Ovary (tissue), 9 donors: ENCODE measurements around the gene MAML2. TPM values are rescaled to one million over a fixed set of nuclear protein-coding genes. Genes with fewer than 3 reads are reported as not detected.

Source experiments
- DNase-seq, 5 donors: peaks; one replicate each; pipeline ENCODE4 v3.0.0-alpha.2; 2019 to 2020
- H3K27ac ChIP-seq, 2 donors: fragments of 200-600 bp; one replicate each; pipeline versions ENCODE4 v1.5.1 to v1.8.0; 2019 to 2022
- H3K27me3 ChIP-seq: fragments of 200-600 bp; one replicate; pipeline ENCODE4 v1.8.0; 2022
- H3K36me3 ChIP-seq: fragments of 200-600 bp; sonication (generic); one replicate; pipeline ENCODE4 v1.5.1; 2019
- H3K4me1 ChIP-seq: one replicate; pipeline ENCODE4 v1.8.1; 2013; ENCODE audit warnings: mild to moderate bottlenecking, moderate library complexity; ENCODE audit not compliant: insufficient read depth
- H3K4me3 ChIP-seq: fragments of 200-600 bp; sonication (generic); one replicate; pipeline ENCODE4 v1.5.1; 2017
- H3K9me3 ChIP-seq, 2 donors: fragments of 200-600 bp in 1 of 2; sonication (generic) in 1 of 2; one replicate each; pipeline versions ENCODE4 v1.5.1 to v1.8.1; 2013 to 2019; ENCODE audit warnings: mild to moderate bottlenecking in 1 of 2, moderate library complexity in 1 of 2
- CTCF ChIP-seq, 3 donors: fragments of 450-650 bp in 2 of 3; fragments of 200-600 bp in 1 of 3; IDR thresholded peaks; one replicate each; pipeline versions ENCODE4 v1.5.1 to v1.8.0; 2016 to 2022; ENCODE audit warnings: antibody characterized with exemption in 3 of 3, mild to moderate bottlenecking in 1 of 3
- EP300 ChIP-seq: sonication (generic); formaldehyde crosslinking; IDR thresholded peaks from one replicate; pipeline ENCODE4 v1.6.1; 2017; ENCODE audit warnings: antibody characterized with exemption
- POLR2A ChIP-seq: fragments of 450-650 bp; IDR thresholded peaks from one replicate; pipeline ENCODE4 v1.6.1; 2017; ENCODE audit warnings: antibody characterized with exemption, mild to moderate bottlenecking, moderate library complexity
- WGBS, 3 donors: extraction: QIAGEN DNeasy Blood & Tissue Kit in 1 of 3; methylation state at CpG; one replicate each; pipeline versions ENCODE4 v1.1.5 to v1.1.7; 2013 to 2017; 5-methylcytosine and 5-hydroxymethylcytosine counted together
- intact Hi-C, 4 donors: fragments of 100-400 bp; cut with DNase I; formaldehyde crosslinking; loops; one replicate each; pipeline versions ENCODE4 v1.11.0 to v1.15.1; 2022 to 2023
- polyA plus RNA-seq, 2 donors: library from polyadenylated mRNA; stranded (reverse); fragments of 200-250 nt in 1 of 2; fragments of 350-450 nt in 1 of 2; fragmentation: Illumina TruSeq in 1 of 2; extraction: RNeasy Lipid Tissue Mini Kit (QIAGEN cat#74804) in 1 of 2; gene quantifications; one replicate each; pipeline ENCODE4 v1.2.3, GENCODE V29; 2013 to 2014
- total RNA-seq, 7 donors: library from RNA; depleted of rRNA in 2 of 7; stranded (reverse); fragments of >200 nt in 2 of 7; fragmentation: NEBNext Ultra II Directional in 3 of 7; extraction: Animal tissue kit (Norgen Biotek cat#: 25700) in 3 of 7; gene quantifications; one replicate each; pipeline versions ENCODE4 v1.1.0 to v1.2.4, GENCODE V29; 2016 to 2023
- donor health status: DM: no; HTN: no; CAD: no; lungs with moderate emphysema.
- donor health status: DM: no; HTN: no; CAD: no.
- donor health status: Bipolar disorder and iron deficiency.
- donor health status: DM: yes; HTN: yes; CAD: no.
- donor health status: DM: no; HTN: no; CAD: no.
- donor health status: DM: yes; HTN: yes; CAD: no.

MAML2 gene
- total and polyA plus RNA-seq, 9 donors: 7.3 to 17.5 (median 14.6) TPM

- DNase-seq: no peak
- no peaks in the 10 kb centered on the region for H3K4me1 ChIP-seq
- H3K4me3 ChIP-seq: no peak overlapping the region
- TF ChIP-seq POLR2A (no peak), EP300 (no peak), CTCF (IDR thresholded peaks at IDR 0.05) (no peak)
- H3K36me3 ChIP-seq: no peaks in the 10 kb centered on the region
- WGBS, 3 donors: 96 to 99% (median 98%) methylated on average over 4 of the region's 4 CpGs
- no peaks in the 10 kb centered on the region for H3K27me3 ChIP-seq
- intact Hi-C loops: no loop called here
- no peaks in the 10 kb centered on the region for H3K9me3 ChIP-seq
- H3K27ac ChIP-seq: no peak overlapping the region
Measured at GRCh38 chr11:96373826-96374225, 30.8 kb upstream of the MAML2 start.

- TF ChIP-seq CTCF (IDR thresholded peaks at IDR 0.05): no peak
- no peak for TF ChIP-seq EP300
- TF ChIP-seq POLR2A: no peak
- no peak for DNase-seq
- Histone ChIP-seq H3K27me3 (no peaks in the 10 kb centered on the region), H3K27ac (no peak overlapping the region), H3K4me1 (no peaks in the 10 kb centered on the region), H3K4me3 (no peak overlapping the region), H3K9me3 (no peaks in the 10 kb centered on the region), H3K36me3 (no peaks in the 10 kb centered on the region)
- WGBS, 3 donors: 94 to 96% (median 95%) methylated on average over 2 of the region's 2 CpGs
- intact Hi-C loops: no loop called here
Measured at GRCh38 chr11:96367342-96367741, 24.3 kb upstream of the MAML2 start.

- H3K36me3 ChIP-seq: no peaks in the 10 kb centered on the region
Measured at GRCh38 chr11:96366024-96366423, 23.0 kb upstream of the MAML2 start.

GRCh38 chr11:96365493-96365892, 22.5 kb upstream of the MAML2 start:
- DNase-seq: no peak
- H3K9me3 ChIP-seq: no peaks in the 10 kb centered on the region
- no peak overlapping the region for H3K4me3 ChIP-seq
- no peaks in the 10 kb centered on the region for H3K27me3 ChIP-seq
- WGBS, 3 donors: 71 to 86% (median 78%) methylated on average over 1 of the region's 1 CpG
- TF ChIP-seq EP300 (no peak), POLR2A (no peak), CTCF (IDR thresholded peaks at IDR 0.05) (no peak)
- no peaks in the 10 kb centered on the region for H3K36me3 ChIP-seq
- no peaks in the 10 kb centered on the region for H3K4me1 ChIP-seq
- no peak overlapping the region for H3K27ac ChIP-seq
- intact Hi-C loops: no loop called here

More at GRCh38 chr11:96366024-96366423, 23.0 kb upstream of the MAML2 start:
- Histone ChIP-seq H3K27me3 (no peaks in the 10 kb centered on the region), H3K4me1 (no peaks in the 10 kb centered on the region), H3K4me3 (no peak overlapping the region), H3K9me3 (no peaks in the 10 kb centered on the region), H3K27ac (no peak overlapping the region)
- TF ChIP-seq EP300: no peak
- no peak for TF ChIP-seq POLR2A
- TF ChIP-seq CTCF (IDR thresholded peaks at IDR 0.05): no peak
- intact Hi-C loops: no loop called here
- DNase-seq: no peak
- 88 to 94% (median 88%) methylated on average over 1 of the region's 1 CpG for WGBS, 3 donors

GRCh38 chr11:96361778-96362177, 18.8 kb upstream of the MAML2 start:
- DNase-seq: no peak
- no peak overlapping the region for H3K4me3 ChIP-seq
- H3K36me3 ChIP-seq: no peaks in the 10 kb centered on the region
- H3K27ac ChIP-seq: no peak overlapping the region
- no peaks in the 10 kb centered on the region for H3K27me3 ChIP-seq
- H3K4me1 ChIP-seq: no peaks in the 10 kb centered on the region
- no peaks in the 10 kb centered on the region for H3K9me3 ChIP-seq
- no peak for TF ChIP-seq POLR2A
- TF ChIP-seq CTCF (IDR thresholded peaks at IDR 0.05): no peak
- no peak for TF ChIP-seq EP300
- intact Hi-C loops: no loop called here
- WGBS, 3 donors: 58 to 71% (median 70%) methylated on average over 2 of the region's 2 CpGs
